Activated naive CD4-positive, alpha-beta T cell treated with anti-CD3 and anti-CD28 coated beads, Interleukin-2, amount 50 U/mL, for 24 hours (primary cell): ENCODE measurements around the gene FKRP.
"Not testable (repeated sequence)": the region's sequence is repeated elsewhere in the genome, so short reads cannot be mapped to it uniquely, and the experiment has no call there.

Experiments used
- H3K27ac Mint-ChIP-seq: one replicate; pipeline ENCODE4 v1.8.0; 2021; ENCODE audit warnings: mild to moderate bottlenecking, mixed read lengths
- H3K27me3 Mint-ChIP-seq: one replicate; pipeline ENCODE4 v1.8.0; 2021; ENCODE audit warnings: mixed read lengths
- H3K36me3 Mint-ChIP-seq: one replicate; pipeline ENCODE4 v1.8.0; 2021; ENCODE audit warnings: mixed read lengths
- H3K4me1 Mint-ChIP-seq: one replicate; pipeline ENCODE4 v1.8.0; 2021; ENCODE audit warnings: mixed read lengths
- H3K4me3 Mint-ChIP-seq: one replicate; pipeline ENCODE4 v1.8.0; 2021; ENCODE audit warnings: mild to moderate bottlenecking, mixed read lengths
- H3K9me3 Mint-ChIP-seq: one replicate; pipeline ENCODE4 v1.8.0; 2021; ENCODE audit warnings: mixed read lengths

The FKRP gene

GRCh38 chr19:46759817-46760333 lies 14.0 kb downstream of the FKRP start:
- H3K4me1 Mint-ChIP-seq, result peaks cover 4% of the 10 kb centered on the region
- no peak overlapping the region for H3K4me3 Mint-ChIP-seq
- H3K36me3 Mint-ChIP-seq, result peaks cover 1% of the 10 kb centered on the region
- H3K9me3 Mint-ChIP-seq, result no peaks in the 10 kb centered on the region
- H3K27ac Mint-ChIP-seq, result no peak overlapping the region
- H3K27me3 Mint-ChIP-seq, result no peaks in the 10 kb centered on the region

- Mint-ChIP-seq H3K27ac (no peak overlapping the region), H3K36me3 (peaks cover 1% of the 10 kb centered on the region), H3K4me3 (no peak overlapping the region), H3K27me3 (no peaks in the 10 kb centered on the region), H3K4me1 (peaks cover 4% of the 10 kb centered on the region), H3K9me3 (no peaks in the 10 kb centered on the region)
Observed at GRCh38 chr19:46760363-46760762, 14.5 kb downstream of the FKRP start.

- H3K36me3 Mint-ChIP-seq, H3K4me1 Mint-ChIP-seq, H3K9me3 Mint-ChIP-seq, H3K27ac Mint-ChIP-seq, H3K27me3 Mint-ChIP-seq, H3K4me3 Mint-ChIP-seq: not testable (repeated sequence)
Observed at GRCh38 chr19:46760897-46761296, 15.0 kb downstream of the FKRP start.

- Mint-ChIP-seq H3K4me1 (peaks cover 4% of the 10 kb centered on the region), H3K27ac (no peak overlapping the region), H3K27me3 (no peaks in the 10 kb centered on the region), H3K9me3 (no peaks in the 10 kb centered on the region), H3K4me3 (no peak overlapping the region), H3K36me3 (peaks cover under 1% of the 10 kb centered on the region)
Observed at GRCh38 chr19:46761418-46761831, 15.6 kb downstream of the FKRP start.

DNA sequence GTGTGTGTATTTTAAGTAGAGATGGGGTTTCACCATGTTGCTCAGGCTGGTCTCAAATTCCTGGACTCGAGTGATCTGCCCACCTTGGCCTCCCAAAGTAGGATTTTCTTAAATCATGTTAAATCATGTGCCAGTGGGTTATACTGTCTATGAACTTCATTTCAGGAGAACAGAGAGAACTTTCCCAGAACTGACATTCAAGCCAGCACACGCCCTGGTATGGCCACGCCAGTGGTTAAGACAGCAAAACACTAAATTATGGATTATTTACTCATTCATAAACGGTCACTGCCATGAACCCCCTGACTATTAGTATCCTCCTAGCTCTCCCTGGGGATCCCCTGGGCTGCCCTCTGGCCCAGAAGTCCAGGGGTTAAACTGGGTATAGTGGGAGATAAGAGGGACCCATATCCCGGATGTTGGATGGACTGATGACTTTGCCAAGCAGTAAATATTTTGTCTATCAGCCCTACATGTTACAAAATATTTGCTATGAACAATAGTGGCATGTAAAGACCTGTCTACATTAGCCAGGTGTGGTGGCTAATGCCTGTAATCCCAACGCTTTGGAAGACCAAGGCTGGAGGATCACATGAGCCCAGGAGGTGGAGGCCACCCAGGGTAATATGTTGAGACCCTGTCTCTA lies 16.5 kb downstream of the FKRP start:
- peaks cover 3% of the 10 kb centered on the region for H3K4me1 Mint-ChIP-seq
- H3K9me3 Mint-ChIP-seq, result no peaks in the 10 kb centered on the region
- H3K27ac Mint-ChIP-seq, result no peak overlapping the region
- H3K36me3 Mint-ChIP-seq, result no peaks in the 10 kb centered on the region
- H3K27me3 Mint-ChIP-seq, result no peaks in the 10 kb centered on the region
- H3K4me3 Mint-ChIP-seq, result no peak overlapping the region

- H3K9me3 Mint-ChIP-seq, result no peaks in the 10 kb centered on the region
- H3K4me3 Mint-ChIP-seq, result no peak overlapping the region
- no peak overlapping the region for H3K27ac Mint-ChIP-seq
Observed at GRCh38 chr19:46764817-46765291, 19.0 kb downstream of the FKRP start.

GRCh38 chr19:46766569-46767317 lies 20.9 kb downstream of the FKRP start:
- no peaks in the 10 kb centered on the region for H3K4me1 Mint-ChIP-seq
- no peaks in the 10 kb centered on the region for H3K9me3 Mint-ChIP-seq
- H3K36me3 Mint-ChIP-seq, result peaks cover 2% of the 10 kb centered on the region
- H3K27me3 Mint-ChIP-seq, result no peaks in the 10 kb centered on the region
- H3K27ac Mint-ChIP-seq, result peak overlapping the region; percentile 2
- H3K4me3 Mint-ChIP-seq, result no peak overlapping the region

More at GRCh38 chr19:46764817-46765291, 19.0 kb downstream of the FKRP start:
- Mint-ChIP-seq H3K27me3 (no peaks in the 10 kb centered on the region), H3K4me1 (no peaks in the 10 kb centered on the region), H3K36me3 (no peaks in the 10 kb centered on the region)

GRCh38 chr19:46768746-46769145 lies 22.9 kb downstream of the FKRP start:
- H3K4me1 Mint-ChIP-seq, H3K27me3 Mint-ChIP-seq, H3K4me3 Mint-ChIP-seq, H3K9me3 Mint-ChIP-seq, H3K36me3 Mint-ChIP-seq, H3K27ac Mint-ChIP-seq: not testable (repeated sequence)

GRCh38 chr19:46772170-46773017 lies 26.5 kb downstream of the FKRP start:
- Mint-ChIP-seq H3K9me3 (no peaks in the 10 kb centered on the region), H3K4me1 (no peaks in the 10 kb centered on the region), H3K4me3 (no peak overlapping the region), H3K27me3 (no peaks in the 10 kb centered on the region), H3K27ac (no peak overlapping the region), H3K36me3 (peaks cover 8% of the 10 kb centered on the region)

GRCh38 chr19:46773018-46773399 lies 27.2 kb downstream of the FKRP start:
- no peak overlapping the region for H3K4me3 Mint-ChIP-seq
- no peaks in the 10 kb centered on the region for H3K27me3 Mint-ChIP-seq
- H3K4me1 Mint-ChIP-seq, result no peaks in the 10 kb centered on the region
- H3K36me3 Mint-ChIP-seq, result peaks cover 11% of the 10 kb centered on the region
- H3K9me3 Mint-ChIP-seq, result no peaks in the 10 kb centered on the region
- H3K27ac Mint-ChIP-seq, result peak overlapping the region; percentile 68

DNA sequence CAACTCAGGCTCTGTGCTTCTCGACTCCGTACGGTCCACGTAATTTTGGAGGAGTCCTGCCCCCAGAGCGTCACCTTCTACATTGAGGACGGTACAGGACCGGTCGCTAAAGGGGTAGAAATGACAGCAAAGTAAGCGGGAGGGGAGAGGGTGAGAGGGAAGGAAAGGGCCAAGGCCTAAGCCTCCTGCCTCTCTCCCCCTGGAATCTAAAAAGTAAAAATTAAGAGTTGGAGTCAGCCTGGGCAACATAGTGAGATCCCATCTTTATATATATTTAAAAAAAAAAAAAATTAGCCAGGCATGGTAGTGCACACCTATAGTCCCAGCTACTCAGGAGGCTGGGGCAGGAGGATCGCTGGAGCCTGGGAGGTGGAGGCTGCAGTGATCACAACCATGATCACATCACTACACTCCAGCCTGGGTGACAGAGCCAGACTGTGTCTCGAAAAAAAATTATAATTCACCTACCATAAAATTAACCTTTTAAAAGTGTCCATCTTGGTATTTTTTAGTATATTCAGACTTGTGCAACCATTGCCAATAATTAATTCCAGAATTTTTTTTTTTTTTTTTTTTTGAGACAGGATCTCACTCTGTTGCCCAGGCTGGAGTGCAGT lies 29.9 kb downstream of the FKRP start:
- H3K4me3 Mint-ChIP-seq, result no peak overlapping the region
- no peaks in the 10 kb centered on the region for H3K9me3 Mint-ChIP-seq
- no peaks in the 10 kb centered on the region for H3K27me3 Mint-ChIP-seq
- no peaks in the 10 kb centered on the region for H3K4me1 Mint-ChIP-seq
- H3K27ac Mint-ChIP-seq, result no peak overlapping the region
- peaks cover 11% of the 10 kb centered on the region for H3K36me3 Mint-ChIP-seq

DNA sequence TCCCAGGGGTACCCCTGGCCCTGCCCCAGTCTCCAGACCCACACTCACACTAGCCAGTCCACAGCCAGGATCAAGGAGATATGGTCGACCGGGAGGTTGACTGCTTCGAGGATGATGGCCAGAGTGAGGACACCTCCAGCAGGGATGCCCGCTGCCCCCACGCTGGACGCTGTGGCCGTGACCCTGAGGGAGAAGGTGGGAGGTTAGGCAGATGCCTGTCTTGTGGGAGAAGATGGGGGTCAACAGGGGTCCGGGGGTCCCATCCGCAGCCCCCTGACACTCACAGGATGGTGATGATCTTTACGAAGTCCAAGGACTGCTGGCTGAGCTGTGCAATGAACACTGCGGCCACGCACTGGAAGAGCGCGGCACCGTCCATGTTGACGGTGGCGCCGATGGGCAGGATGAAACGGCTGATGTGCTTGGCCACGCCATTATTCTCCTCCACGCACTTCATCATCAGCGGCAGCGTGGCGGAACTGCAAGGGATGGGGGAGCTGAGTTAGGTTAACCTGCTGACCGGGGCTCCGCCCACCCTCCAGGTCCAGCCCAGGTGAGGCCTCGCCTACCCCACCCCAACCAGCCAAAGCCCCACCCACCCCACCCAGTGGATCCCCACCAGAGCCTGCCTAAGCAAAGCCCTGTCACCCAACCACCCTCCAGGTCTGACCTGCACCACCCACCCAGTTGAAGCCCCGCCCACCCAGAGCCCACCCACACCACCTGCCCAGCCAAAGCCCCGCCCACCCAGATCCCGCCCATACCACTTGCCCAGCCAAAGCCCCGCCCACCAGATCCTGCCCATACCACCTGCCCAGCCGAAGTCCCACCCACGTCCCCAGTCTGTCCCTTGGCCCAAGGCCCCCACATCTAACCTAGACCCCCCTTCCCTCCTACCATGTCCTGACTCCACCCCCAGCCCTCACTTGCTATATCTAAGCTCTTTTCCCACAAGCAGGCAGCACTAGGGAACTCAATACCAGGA lies 31.4 kb downstream of the FKRP start:
- H3K27ac Mint-ChIP-seq, result peak overlapping the region; percentile 65
- H3K27me3 Mint-ChIP-seq, result no peaks in the 10 kb centered on the region
- no peaks in the 10 kb centered on the region for H3K4me1 Mint-ChIP-seq
- H3K4me3 Mint-ChIP-seq, result no peak overlapping the region
- no peaks in the 10 kb centered on the region for H3K9me3 Mint-ChIP-seq
- H3K36me3 Mint-ChIP-seq, result peaks cover 12% of the 10 kb centered on the region

DNA sequence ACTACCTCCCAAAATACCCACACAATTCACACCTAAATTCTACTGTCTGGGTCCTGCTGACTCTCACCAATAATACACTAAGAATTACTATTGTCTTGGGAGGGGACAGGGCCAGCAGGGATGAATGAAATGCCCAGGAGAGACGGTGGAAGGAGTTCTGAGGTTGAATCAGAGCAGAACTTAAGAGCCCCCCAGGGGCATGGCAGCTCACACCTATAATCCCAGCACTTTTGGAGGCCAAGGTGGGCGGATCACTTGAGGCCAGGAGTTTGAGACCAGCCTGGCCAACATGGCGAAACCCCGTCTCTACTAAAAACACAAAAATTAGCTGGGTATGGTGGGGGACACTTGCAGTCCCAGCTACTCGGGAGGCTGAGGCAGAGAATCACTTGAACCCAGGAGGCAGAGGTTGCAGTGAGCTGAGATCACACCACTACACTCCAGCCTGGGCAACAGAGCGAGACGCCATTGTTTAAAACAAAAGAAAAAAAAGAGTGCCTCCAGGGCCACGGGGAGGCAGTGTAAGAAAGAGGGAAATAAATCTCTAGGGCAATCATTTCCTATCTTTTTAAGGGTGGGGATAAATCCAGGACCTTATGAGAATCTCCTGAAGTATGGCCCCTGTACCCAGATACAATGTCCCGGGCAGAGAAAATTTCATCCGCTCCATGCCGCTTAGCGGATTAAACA lies 32.2 kb downstream of the FKRP start:
- not testable (repeated sequence) for H3K27ac Mint-ChIP-seq, H3K9me3 Mint-ChIP-seq, H3K4me1 Mint-ChIP-seq, H3K4me3 Mint-ChIP-seq, H3K27me3 Mint-ChIP-seq
- peaks cover 17% of the 10 kb centered on the region for H3K36me3 Mint-ChIP-seq
